ENCODE results near the gene CFAP45.
A peak's percentile ranks its signal among the peaks of the same experiment; 100 is the strongest.

Gene CFAP45

DNA sequence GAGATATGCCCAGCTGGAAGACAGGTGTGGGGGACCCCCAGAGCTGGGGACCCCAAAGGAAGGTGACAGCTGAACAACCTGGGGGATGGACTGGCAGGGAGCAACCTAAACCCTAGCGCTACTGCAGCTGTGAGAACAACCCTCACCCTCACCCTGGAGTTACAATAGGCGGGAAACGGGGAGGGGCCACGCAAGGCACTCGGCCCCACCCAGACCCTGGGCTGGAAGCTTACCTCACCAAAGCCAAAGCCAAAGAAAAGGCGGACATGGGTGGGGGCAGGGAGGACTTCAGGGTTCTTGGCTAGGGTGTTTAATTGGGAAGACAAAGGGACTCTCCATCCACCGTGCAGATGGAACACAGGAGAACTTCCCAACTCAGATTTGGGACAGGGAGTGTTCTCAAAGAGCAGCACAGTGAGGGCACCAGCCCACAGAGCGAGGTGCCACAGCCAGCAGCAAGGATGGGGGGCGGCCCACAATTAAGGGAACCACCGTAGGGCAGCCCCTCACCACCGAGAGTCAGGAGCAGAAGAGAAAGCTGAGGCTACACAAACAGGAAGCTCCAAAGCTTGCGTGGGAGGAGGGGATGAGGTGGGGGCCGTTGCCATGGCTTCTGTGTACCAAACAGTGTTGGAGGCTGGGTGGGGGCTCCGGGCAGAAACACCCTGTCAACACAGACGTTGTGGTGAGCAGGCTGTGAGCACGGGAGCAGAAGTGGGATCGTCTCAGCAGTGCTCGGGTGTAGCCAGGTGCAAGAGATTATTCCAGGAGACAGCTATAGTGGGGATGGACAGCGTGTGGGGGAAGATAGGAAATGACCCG is 23.4 kb upstream of the CFAP45 start:
- Mint-ChIP-seq H3K36me3 (peaks cover 44% of the 10 kb centered on the region), H3K27me3 (peaks cover 11% of the 10 kb centered on the region), H3K4me3 (peak overlapping the region; percentile 91), H3K4me1 (peaks cover 63% of the 10 kb centered on the region), H3K9me3 (no peaks in the 10 kb centered on the region), H3K27ac (peak overlapping the region; percentile 93)
- CTCF ChIA-PET: interaction anchor here (1.2 to 19.5 kb wide), 4 partner anchors 13 to 81 kb away, joined by 3 to 301 read pairs (median 28); no protein-coding TSS in a partner anchor
- peak; percentile 93 for DNase-seq

GRCh38 chr1:159922511-159923202 is 22.7 kb upstream of the CFAP45 start:
- peak; percentile 45 for DNase-seq
- peaks cover 52% of the 10 kb centered on the region for H3K36me3 Mint-ChIP-seq
- CTCF ChIA-PET: interaction anchor here (0.7 to 19.5 kb wide), 3 partner anchors 30 to 124 kb away, joined by 3 to 301 read pairs (median 42); no protein-coding TSS in a partner anchor

DNA sequence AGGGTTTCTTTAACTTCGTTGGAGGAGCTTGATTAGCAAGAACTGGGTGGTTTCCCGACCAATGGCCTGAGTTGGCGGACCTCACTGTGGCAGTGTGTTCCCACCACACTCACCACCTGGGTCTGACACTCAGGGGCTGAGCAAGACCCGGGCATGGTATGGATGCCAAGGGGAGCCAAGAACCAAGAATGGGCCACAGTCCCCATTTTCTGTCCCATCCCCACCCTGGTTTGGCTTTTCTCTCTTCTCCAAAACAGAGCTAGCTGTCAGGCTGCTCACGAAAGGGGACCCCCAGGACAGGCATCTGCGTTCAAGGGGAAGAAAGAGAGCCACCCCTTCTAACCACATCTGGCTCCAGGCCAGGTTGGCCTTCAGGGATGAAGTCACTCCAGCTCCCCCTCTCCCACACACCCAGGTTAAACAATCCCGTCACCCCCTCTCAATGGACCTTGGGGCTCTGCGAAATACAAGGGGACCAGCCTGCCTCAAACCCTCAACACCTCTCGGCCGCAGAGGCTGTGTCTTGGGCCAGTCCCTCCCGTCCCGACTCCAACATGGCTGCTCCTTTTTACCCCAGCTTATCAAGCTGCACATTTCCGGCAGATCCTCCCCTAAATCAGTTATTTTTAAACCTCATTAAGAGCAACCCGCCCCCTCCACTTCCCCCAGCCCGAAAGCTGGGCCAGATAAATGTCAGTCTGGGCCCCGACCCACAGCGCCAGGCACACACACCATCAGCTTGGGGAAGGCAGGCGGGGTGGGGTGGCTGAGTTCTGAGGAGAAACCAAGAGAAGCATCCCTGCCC is 21.9 kb upstream of the CFAP45 start:
- Mint-ChIP-seq H3K9me3 (no peaks in the 10 kb centered on the region), H3K4me1 (peaks cover 76% of the 10 kb centered on the region), H3K27me3 (peaks cover 4% of the 10 kb centered on the region), H3K36me3 (peaks cover 58% of the 10 kb centered on the region), H3K27ac (peak overlapping the region; percentile 93), H3K4me3 (peak overlapping the region; percentile 91)
- peak; percentile 45 for DNase-seq
- CTCF ChIA-PET: interaction anchor here (0.7 to 19.5 kb wide), 3 partner anchors 29 to 123 kb away, joined by 3 to 301 read pairs (median 42); no protein-coding TSS in a partner anchor

More at GRCh38 chr1:159922511-159923202, 22.7 kb upstream of the CFAP45 start:
- Mint-ChIP-seq H3K9me3 (no peaks in the 10 kb centered on the region), H3K27me3 (peaks cover 11% of the 10 kb centered on the region), H3K27ac (peak overlapping the region; percentile 93), H3K4me3 (peak overlapping the region; percentile 91), H3K4me1 (peaks cover 71% of the 10 kb centered on the region)

DNA sequence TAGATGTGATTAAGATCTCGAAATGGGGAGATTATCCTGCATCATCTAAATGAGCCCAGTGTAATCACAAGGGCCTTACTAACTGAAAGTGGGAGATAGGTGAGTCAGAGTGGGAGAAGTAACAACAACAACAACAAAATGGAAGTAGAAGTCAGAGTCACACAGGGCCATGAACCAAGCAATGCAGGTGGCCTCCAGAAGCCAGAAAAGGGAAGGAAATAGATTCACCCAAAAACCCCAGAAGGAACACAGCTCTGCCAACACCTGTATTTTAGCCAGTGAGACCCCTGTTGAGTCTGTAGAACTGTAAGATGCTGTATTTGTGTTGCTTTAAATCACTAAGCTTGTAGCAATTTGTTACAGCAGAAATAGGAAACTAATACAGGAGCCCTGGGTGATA is 21.3 kb upstream of the CFAP45 start:
- Mint-ChIP-seq H3K36me3 (peaks cover 63% of the 10 kb centered on the region), H3K9me3 (no peaks in the 10 kb centered on the region), H3K27me3 (peaks cover 4% of the 10 kb centered on the region), H3K4me3 (peak overlapping the region; percentile 91), H3K4me1 (peaks cover 76% of the 10 kb centered on the region), H3K27ac (peak overlapping the region; percentile 93)
- CTCF ChIA-PET: interaction anchor here (5.3 kb wide), 1 partner anchor 28 kb away, joined by 42 read pairs; no protein-coding TSS in a partner anchor
- DNase-seq: no peak

DNA sequence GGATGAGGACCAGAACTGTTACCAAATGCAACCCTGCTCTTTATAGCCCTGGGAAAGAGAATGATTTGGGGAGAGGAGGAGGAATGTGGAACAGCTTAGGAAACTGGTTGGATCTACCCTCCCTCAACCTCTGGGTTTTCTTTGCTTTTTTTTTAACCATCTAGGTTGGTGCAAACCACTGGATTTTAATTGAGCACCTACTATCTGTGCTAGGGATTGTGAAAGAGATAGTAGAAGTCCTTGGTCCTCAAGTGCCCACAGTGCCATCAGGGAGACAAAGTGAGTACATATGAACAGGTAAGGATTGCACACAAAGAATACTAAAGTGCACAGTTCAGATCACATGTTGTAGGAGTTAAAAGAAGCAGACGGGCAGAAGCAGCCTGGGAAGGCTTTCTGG is 20.7 kb upstream of the CFAP45 start:
- H3K4me1 Mint-ChIP-seq: peaks cover 70% of the 10 kb centered on the region
- no peak for DNase-seq
- CTCF ChIA-PET: interaction anchor here (5.3 kb wide), 1 partner anchor 28 kb away, joined by 42 read pairs; no protein-coding TSS in a partner anchor
- no peak overlapping the region for H3K4me3 Mint-ChIP-seq
- peak overlapping the region; percentile 93 for H3K27ac Mint-ChIP-seq
- H3K36me3 Mint-ChIP-seq: peaks cover 69% of the 10 kb centered on the region
- H3K9me3 Mint-ChIP-seq: no peaks in the 10 kb centered on the region
- H3K27me3 Mint-ChIP-seq: peaks cover 4% of the 10 kb centered on the region

DNA sequence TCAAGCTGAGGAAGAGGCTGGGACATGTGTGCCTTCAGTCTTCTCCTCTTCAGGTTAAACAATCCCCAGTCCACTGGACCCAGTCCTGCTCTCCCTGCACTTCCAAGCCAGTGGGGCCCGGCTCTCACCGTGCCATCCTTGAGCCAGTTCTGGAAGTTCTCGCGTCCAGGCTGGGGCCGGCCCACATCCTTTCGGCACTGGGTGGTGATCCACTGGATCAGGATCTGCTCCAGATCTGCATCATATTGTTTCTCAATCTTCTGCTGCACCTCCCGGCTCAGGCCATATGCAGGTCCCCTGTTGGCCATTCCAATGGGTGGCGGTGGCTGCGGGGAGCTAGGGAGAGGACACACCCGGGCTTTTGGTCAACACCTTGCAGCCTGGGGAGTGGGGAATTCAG is 20.2 kb upstream of the CFAP45 start:
- peak overlapping the region; percentile 9 for H3K27ac Mint-ChIP-seq
- no peak overlapping the region for H3K4me3 Mint-ChIP-seq
- H3K36me3 Mint-ChIP-seq: peaks cover 72% of the 10 kb centered on the region
- peaks cover under 1% of the 10 kb centered on the region for H3K27me3 Mint-ChIP-seq
- no peak for DNase-seq
- CTCF ChIA-PET: no interaction called here
- H3K4me1 Mint-ChIP-seq: peaks cover 67% of the 10 kb centered on the region
- H3K9me3 Mint-ChIP-seq: no peaks in the 10 kb centered on the region

DNA sequence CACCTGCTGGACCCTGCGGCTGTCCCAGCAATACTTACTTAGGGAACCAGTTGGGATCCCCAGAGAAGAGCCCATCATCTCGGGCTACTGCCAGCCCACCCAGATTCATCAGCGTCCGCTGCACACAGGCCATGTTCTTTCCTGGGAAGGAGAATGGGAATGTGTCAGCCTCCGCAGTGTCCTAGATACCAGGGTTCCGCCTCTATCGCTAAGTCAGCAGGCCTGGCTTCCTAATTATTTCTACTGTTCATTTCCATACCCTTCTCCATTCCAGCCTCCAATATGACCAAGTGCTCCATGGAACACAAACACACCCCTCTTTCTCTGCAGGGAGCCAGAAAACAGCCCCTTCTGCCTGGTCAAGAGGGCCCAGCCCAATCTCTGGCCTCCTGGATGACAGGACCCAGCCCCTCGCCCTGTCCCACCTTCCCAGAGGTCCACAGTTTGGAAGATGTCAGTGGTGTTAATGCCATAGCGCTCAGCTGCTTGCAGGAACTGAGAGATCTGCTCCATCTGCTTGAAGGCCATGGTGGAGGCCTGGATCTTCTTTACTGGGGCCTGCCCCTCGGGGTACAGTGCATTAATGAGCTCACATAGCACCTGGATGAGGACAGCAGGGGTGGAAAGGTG is 19.4 kb upstream of the CFAP45 start:
- no peak for DNase-seq
- H3K4me1 Mint-ChIP-seq: peaks cover 76% of the 10 kb centered on the region
- peaks cover 75% of the 10 kb centered on the region for H3K36me3 Mint-ChIP-seq
- CTCF ChIA-PET: no interaction called here
- H3K27me3 Mint-ChIP-seq: no peaks in the 10 kb centered on the region
- H3K4me3 Mint-ChIP-seq: no peak overlapping the region
- peak overlapping the region; percentile 17 for H3K27ac Mint-ChIP-seq
- H3K9me3 Mint-ChIP-seq: no peaks in the 10 kb centered on the region

- Mint-ChIP-seq H3K27me3 (no peaks in the 10 kb centered on the region), H3K36me3 (peaks cover 74% of the 10 kb centered on the region), H3K4me1 (peaks cover 82% of the 10 kb centered on the region), H3K4me3 (no peak overlapping the region), H3K9me3 (no peaks in the 10 kb centered on the region), H3K27ac (no peak overlapping the region)
- CTCF ChIA-PET: no interaction called here
- DNase-seq: peak; percentile 10
These were observed 18.6 kb upstream of the CFAP45 start for GRCh38 chr1:159918352-159919200.

- CTCF ChIA-PET: no interaction called here
- no peak overlapping the region for H3K27ac Mint-ChIP-seq
- peak; percentile 18 for DNase-seq
- H3K36me3 Mint-ChIP-seq: peaks cover 72% of the 10 kb centered on the region
- H3K27me3 Mint-ChIP-seq: no peaks in the 10 kb centered on the region
- H3K9me3 Mint-ChIP-seq: no peaks in the 10 kb centered on the region
- H3K4me3 Mint-ChIP-seq: peak overlapping the region; percentile 8
- peaks cover 83% of the 10 kb centered on the region for H3K4me1 Mint-ChIP-seq
These were observed 17.8 kb upstream of the CFAP45 start for GRCh38 chr1:159917533-159918351.

DNA sequence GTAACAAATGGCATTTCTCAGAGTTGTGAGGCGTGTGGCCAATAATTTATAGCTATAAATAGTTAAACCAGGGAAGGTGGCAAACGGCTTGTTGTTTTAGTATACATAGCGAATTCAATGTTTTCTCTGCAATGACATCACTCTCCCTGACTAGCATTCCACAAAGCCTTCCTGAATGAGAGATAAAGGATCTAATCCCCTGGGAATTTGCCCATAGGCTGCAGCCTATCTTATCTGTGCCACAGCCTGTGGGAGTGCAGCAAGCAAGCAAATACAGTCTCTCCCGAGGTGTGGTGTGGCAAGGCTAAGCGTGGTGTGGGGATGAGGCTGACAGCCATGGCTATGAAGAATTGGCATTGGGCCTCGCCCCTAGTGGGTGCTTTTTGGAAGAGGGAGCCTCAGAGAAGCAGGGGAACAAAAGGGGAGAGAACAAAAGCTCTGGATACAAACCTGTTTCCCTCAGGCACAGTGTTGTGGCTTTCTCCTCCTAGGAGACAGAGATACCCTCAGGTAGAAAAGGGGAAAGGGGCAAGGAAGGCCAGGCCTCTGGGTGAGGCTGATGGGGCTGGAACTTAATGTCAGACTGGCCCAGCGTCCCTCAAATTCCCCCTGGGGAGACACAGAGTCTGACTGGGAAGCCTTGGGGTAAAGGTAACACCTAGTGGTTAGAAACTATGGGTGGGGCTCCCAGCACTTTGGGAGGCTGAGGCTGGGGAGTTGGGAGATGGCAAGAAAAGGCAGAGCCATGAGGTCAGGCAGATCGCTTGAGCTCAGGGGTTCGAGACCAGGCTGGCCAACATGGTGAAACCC is 16.5 kb upstream of the CFAP45 start:
- Mint-ChIP-seq H3K9me3 (no peaks in the 10 kb centered on the region), H3K36me3 (peaks cover 65% of the 10 kb centered on the region), H3K27ac (peak overlapping the region; percentile 56), H3K4me3 (no peak overlapping the region), H3K27me3 (no peaks in the 10 kb centered on the region), H3K4me1 (peaks cover 83% of the 10 kb centered on the region)
- CTCF ChIA-PET: interaction anchor here (0.7 to 0.8 kb wide), 2 partner anchors 27 to 91 kb away, joined by 3 to 4 read pairs; no protein-coding TSS in a partner anchor
- DNase-seq: peak; percentile 18

- Mint-ChIP-seq H3K4me3 (no peak overlapping the region), H3K36me3 (peaks cover 57% of the 10 kb centered on the region), H3K9me3 (no peaks in the 10 kb centered on the region), H3K27ac (peak overlapping the region; percentile 56), H3K4me1 (peaks cover 83% of the 10 kb centered on the region), H3K27me3 (no peaks in the 10 kb centered on the region)
- CTCF ChIA-PET: interaction anchor here (0.7 to 0.8 kb wide), 2 partner anchors 26 to 92 kb away, joined by 3 to 4 read pairs; no protein-coding TSS in a partner anchor
- DNase-seq: peak; percentile 18
These were observed 15.7 kb upstream of the CFAP45 start for GRCh38 chr1:159915571-159916241.
